ENCODE results near the gene TRMT1L.

DNA sequence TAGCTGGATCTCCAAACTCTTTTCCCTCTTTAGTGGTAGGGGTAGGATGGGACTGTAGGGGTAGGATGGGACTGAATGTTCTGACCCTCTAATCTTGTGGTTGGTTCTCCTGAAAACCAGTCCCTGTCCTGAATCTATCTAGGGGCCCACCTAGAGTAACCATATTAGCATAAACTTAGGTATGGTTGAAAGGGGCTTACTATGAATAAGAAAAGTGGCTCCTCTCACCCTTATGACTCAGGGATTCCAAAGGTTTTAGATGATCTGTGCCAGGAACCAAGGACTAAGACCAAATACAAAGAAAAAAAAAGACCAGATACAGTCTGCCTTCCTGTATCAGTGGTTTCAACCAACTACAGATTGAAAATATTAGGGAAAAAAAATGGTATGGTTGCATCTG is 82.4 kb downstream of the TRMT1L start:
- TF ChIP-seq, protein P1, sequence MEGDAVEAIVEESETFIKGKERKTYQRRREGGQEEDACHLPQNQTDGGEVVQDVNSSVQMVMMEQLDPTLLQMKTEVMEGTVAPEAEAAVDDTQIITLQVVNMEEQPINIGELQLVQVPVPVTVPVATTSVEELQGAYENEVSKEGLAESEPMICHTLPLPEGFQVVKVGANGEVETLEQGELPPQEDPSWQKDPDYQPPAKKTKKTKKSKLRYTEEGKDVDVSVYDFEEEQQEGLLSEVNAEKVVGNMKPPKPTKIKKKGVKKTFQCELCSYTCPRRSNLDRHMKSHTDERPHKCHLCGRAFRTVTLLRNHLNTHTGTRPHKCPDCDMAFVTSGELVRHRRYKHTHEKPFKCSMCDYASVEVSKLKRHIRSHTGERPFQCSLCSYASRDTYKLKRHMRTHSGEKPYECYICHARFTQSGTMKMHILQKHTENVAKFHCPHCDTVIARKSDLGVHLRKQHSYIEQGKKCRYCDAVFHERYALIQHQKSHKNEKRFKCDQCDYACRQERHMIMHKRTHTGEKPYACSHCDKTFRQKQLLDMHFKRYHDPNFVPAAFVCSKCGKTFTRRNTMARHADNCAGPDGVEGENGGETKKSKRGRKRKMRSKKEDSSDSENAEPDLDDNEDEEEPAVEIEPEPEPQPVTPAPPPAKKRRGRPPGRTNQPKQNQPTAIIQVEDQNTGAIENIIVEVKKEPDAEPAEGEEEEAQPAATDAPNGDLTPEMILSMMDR (IDR thresholded peaks at IDR 0.05), result no peak
- no peak for TF ChIP-seq POLR2A (IDR thresholded peaks at IDR 0.05)
- no peak for TF ChIP-seq POLR2AphosphoS5 (IDR thresholded peaks at IDR 0.05)

Measured in breast epithelium (tissue), 3 donors.